Right lobe of liver (tissue), 6 donors: ENCODE data around the gene RPS6KA2. TPM values are rescaled to one million over a fixed set of nuclear protein-coding genes. Genes with fewer than 3 reads are reported as not detected.
A peak's percentile ranks its signal among the peaks of the same experiment; 100 is the strongest.

ENCODE experiments used
- ATAC-seq, 4 donors: fragments of 200-7000 bp; cut with Tn5 transposase; one replicate each; pipeline ENCODE4 v1.9.1; 2020; ENCODE audit warnings: mild to moderate bottlenecking in 4 of 4, moderate library complexity in 4 of 4
- DNase-seq, 3 donors: peaks; one replicate each; pipeline ENCODE4 v3.0.0-alpha.2; 2020
- H3K27ac ChIP-seq, 3 donors: fragments of 200-600 bp; one replicate each; pipeline ENCODE4 v1.8.0; 2022
- H3K27me3 ChIP-seq, 2 donors: fragments of 200-600 bp; one replicate each; pipeline ENCODE4 v1.8.0; 2022
- H3K36me3 ChIP-seq, 4 donors: fragments of 200-600 bp; sonication (generic) in 1 of 4; one replicate each; pipeline versions ENCODE4 v1.5.1 to v1.8.0; 2017 to 2022; ENCODE audit warnings: control low read depth in 1 of 4
- H3K4me1 ChIP-seq, 4 donors: fragments of 200-600 bp; sonication (generic) in 1 of 4; one replicate each; pipeline versions ENCODE4 v1.5.1 to v1.8.0; 2017 to 2022; ENCODE audit warnings: control low read depth in 1 of 4
- H3K4me3 ChIP-seq, 3 donors: fragments of 200-600 bp; one replicate each; pipeline ENCODE4 v1.8.0; 2022
- H3K9me3 ChIP-seq, 4 donors: fragments of 200-600 bp; sonication (generic) in 1 of 4; one replicate each; pipeline versions ENCODE4 v1.5.1 to v1.8.0; 2017 to 2022; ENCODE audit warnings: control low read depth in 1 of 4
- CTCF ChIP-seq, 4 donors: fragments of 200-600 bp in 3 of 4; fragments of 450-650 bp in 1 of 4; IDR thresholded peaks; one replicate each; pipeline versions ENCODE4 v1.5.1 to v1.8.0; 2016 to 2022; ENCODE audit warnings: antibody characterized with exemption in 4 of 4, mild to moderate bottlenecking in 2 of 4
- POLR2A ChIP-seq: fragments of 450-650 bp; IDR thresholded peaks from one replicate; pipeline ENCODE4 v1.6.1; 2017; ENCODE audit warnings: antibody characterized with exemption, mild to moderate bottlenecking
- WGBS: methylation state at CpG from one replicate; pipeline ENCODE4 v1.1.6; 2018; ENCODE audit warnings: low coverage, low lambda C conversion rate; ENCODE audit not compliant: insufficient coverage; ENCODE audit errors: missing lambda C conversion rate; 5-methylcytosine and 5-hydroxymethylcytosine counted together
- intact Hi-C, 2 donors: fragments of 100-400 bp; cut with DNase I; formaldehyde crosslinking; loops; one replicate each; pipeline versions ENCODE4 v1.11.2 to v1.14.1; 2022
- total RNA-seq, 6 experiments: library from RNA; depleted of rRNA in 2 of 6; stranded (reverse); fragments of >200 nt in 2 of 6; fragmentation: NEBNext Ultra II Directional in 3 of 6; extraction: Animal tissue kit (Norgen Biotek cat#: 25700) in 3 of 6; gene quantifications; one replicate each; pipeline versions ENCODE4 v1.1.0 to v1.2.4, GENCODE V29; 2016 to 2023
- donor health status: DM: no; HTN: yes; CAD: no.
- donor health status: DM: no; HTN: no; CAD: no.
- donor health status: DM: no; HTN: no; CAD: no.
- donor health status: DM: no; HTN: yes; CAD: no.
- donor health status: DM: no; HTN: yes; CAD: no.

RPS6KA2 gene
- total RNA-seq, 6 experiments from 2014 or later: 6.4 to 18.1 (median 11.1) TPM

- whole genome bisulfite sequencing: 98% methylated on average over 4 of the region's 10 CpGs
- no peaks in the 10 kb centered on the region for H3K9me3 ChIP-seq
- H3K4me3 ChIP-seq: no peak overlapping the region
- no peaks in the 10 kb centered on the region for H3K36me3 ChIP-seq
- ATAC-seq: no peak
- H3K27me3 ChIP-seq: no peaks in the 10 kb centered on the region
- peaks cover 0 to 9% (median 3%) of the 10 kb centered on the region in 4 donors for H3K4me1 ChIP-seq
- TF ChIP-seq POLR2A (no peak), CTCF (IDR thresholded peaks at IDR 0.05) (no peak)
- no peak overlapping the region for H3K27ac ChIP-seq
- no peak for DNase-seq
- intact Hi-C loops: no loop called here
These were observed 216.6 kb downstream of the RPS6KA2 start for GRCh38 chr6:166410426-166410935.

GRCh38 chr6:166408936-166409755, 217.9 kb downstream of the RPS6KA2 start:
- Histone ChIP-seq H3K27me3 (no peaks in the 10 kb centered on the region), H3K4me1 (peaks cover 0 to 9% (median 3%) of the 10 kb centered on the region in 4 donors), H3K4me3 (no peak overlapping the region), H3K36me3 (no peaks in the 10 kb centered on the region), H3K9me3 (no peaks in the 10 kb centered on the region), H3K27ac (no peak overlapping the region)
- WGBS: 37% methylated on average over 17 of the region's 22 CpGs
- DNase-seq: no peak
- TF ChIP-seq POLR2A: no peak
- no peak for TF ChIP-seq CTCF (IDR thresholded peaks at IDR 0.05)
- ATAC-seq: peak; percentile 59 to 72 (median 70)
- intact Hi-C loops: loop anchor here in 1 of 2 donors (5.0 kb wide), 1 partner anchor 137 kb away; no protein-coding TSS in a partner anchor

- 40% methylated on average over 1 of the region's 12 CpGs for whole genome bisulfite sequencing
- TF ChIP-seq CTCF (IDR thresholded peaks at IDR 0.05) (no peak), POLR2A (no peak)
- ATAC-seq: no peak
These were observed 220.9 kb downstream of the RPS6KA2 start for GRCh38 chr6:166406197-166406596.

GRCh38 chr6:166405386-166405785, 221.7 kb downstream of the RPS6KA2 start:
- Histone ChIP-seq H3K27ac (no peak overlapping the region), H3K27me3 (no peaks in the 10 kb centered on the region), H3K4me1 (peaks cover 0 to 13% (median 5%) of the 10 kb centered on the region in 4 donors), H3K4me3 (no peak overlapping the region), H3K36me3 (no peaks in the 10 kb centered on the region), H3K9me3 (no peaks in the 10 kb centered on the region)
- intact Hi-C loops: loop anchor here in 1 of 2 donors (5.0 kb wide), 1 partner anchor 133 kb away; no protein-coding TSS in a partner anchor
- DNase-seq (no peak), ATAC-seq (no peak)
- 46% methylated on average over 3 of the region's 7 CpGs for WGBS
- no peak for TF ChIP-seq CTCF (IDR thresholded peaks at IDR 0.05)
- TF ChIP-seq POLR2A: no peak

More at GRCh38 chr6:166406197-166406596, 220.9 kb downstream of the RPS6KA2 start:
- Histone ChIP-seq H3K4me3 (no peak overlapping the region), H3K9me3 (no peaks in the 10 kb centered on the region), H3K4me1 (peaks cover 0 to 9% (median 3%) of the 10 kb centered on the region in 4 donors), H3K27ac (no peak overlapping the region), H3K27me3 (no peaks in the 10 kb centered on the region), H3K36me3 (no peaks in the 10 kb centered on the region)
- DNase-seq: no peak
- intact Hi-C loops: loop anchor here in 1 of 2 donors (5.0 kb wide), 1 partner anchor 134 kb away; no protein-coding TSS in a partner anchor
